Stimulated activated naive CD4-positive, alpha-beta T cell (primary cell): Measurements from ENCODE around the gene UGT2B7.
"Not testable (repeated sequence)": the region's sequence is repeated elsewhere in the genome, so short reads cannot be mapped to it uniquely, and the experiment has no call there.

ENCODE experiments used
- DNase-seq, 6 experiments: peaks; one replicate each; lab custom pipeline; 2025; lab: John Stamatoyannopoulos, UW

UGT2B7 gene

DNA sequence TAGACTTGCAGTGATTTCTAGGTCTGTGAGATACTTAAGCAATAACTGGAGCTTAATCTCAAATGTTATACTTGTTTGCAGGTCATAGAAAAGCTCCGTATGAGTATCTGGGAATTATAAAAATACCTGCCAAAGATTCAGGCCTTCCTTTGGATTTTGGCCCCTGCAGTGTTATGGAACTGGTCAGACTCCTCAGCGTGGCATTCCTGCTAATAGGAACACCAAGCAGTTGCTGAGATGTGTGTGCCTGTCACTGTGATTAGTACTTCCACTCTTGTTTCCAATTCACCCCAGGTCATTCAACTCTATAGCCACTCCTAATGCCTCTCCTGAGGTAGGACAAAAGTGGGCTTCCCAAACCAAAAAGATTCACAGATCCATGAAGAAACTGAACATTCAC lies 7.8 kb upstream of the UGT2B7 start:
- no peak for DNase-seq

DNA sequence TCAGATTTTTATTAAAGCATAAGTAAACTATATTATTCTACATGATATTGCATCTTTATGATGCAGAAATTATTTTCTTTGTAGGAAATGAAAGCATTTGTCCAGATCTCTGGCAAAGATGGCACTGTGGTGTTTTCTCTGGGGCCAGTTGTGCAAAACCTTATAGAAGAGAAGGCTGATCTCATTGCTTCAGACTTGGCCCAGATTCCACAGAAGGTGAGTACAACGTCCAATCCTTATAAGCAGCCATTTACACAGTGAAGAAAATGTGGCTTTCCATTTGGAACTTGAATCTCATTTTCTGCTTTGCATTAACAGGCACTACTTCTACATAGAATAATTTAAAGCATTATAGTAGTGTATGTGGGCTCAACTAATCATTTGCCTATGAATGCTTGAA lies 6.9 kb upstream of the UGT2B7 start:
- no peak for DNase-seq

DNA sequence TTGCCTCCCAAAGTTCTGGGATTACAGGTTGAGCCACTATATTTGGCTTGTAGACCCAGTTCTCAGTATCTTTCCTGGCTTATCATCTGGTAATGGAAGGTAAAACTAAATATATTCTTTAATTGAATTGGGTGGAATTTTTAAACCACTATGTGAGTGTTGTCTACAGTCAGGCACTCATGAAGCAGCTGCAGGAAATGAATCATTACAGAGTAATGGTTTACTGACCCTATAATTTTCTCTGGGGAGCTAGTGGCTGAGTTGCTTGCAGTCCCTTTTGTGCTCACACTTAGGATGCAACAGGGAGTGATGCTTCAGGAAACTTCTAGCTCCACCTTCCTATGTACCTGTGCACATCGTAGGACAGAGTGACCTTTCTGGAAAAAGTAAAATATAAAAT lies 4.1 kb upstream of the UGT2B7 start:
- DNase-seq: no peak

DNA sequence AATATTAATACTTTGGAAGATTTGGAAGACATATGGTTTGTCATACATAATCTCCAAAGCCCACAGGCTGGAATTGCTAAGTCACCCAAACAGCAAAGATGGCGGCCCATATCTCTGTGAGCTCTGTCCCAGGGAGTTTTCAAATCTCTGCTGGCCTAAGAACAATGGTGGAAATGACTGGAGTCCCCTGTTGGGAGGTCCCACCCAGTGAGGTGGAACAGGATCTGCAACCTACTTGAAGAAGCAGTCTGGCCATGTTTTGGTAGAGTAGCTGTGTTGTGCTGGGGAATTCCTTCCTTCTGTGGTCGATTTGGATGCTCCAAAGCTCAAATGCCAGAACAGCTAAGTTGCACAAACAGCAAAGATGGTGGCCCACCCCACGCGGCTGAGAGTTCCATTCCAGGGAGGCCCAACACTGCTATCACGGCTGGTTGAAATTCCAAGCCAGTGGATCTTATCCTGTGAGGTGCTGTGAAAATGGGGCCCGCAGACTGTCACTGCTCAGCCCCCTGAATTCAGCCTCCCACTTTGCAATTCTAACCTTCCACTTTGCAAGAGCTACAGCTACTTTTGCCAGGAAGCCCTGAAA lies 3.2 kb upstream of the UGT2B7 start:
- DNase-seq: no peak

DNA sequence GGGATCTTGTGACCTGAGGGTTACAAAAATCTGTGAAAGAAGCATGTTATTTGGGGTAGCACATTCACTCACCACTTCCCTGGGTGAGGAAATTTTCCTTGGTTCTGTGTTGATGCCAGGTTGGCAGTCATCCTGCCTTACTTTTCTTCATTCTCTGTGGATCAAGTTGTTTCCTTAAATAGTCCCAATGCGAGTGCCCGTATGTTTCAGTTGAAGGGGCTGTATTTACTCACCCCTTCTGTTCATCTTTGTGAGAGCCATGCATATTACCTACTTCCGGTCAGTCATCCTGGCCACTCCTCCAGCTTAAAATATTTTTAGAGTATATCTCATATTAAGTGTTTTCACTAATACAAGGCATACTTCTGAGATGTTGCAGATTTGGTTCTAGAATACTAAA lies 2.6 kb upstream of the UGT2B7 start:
- no peak for DNase-seq

DNA sequence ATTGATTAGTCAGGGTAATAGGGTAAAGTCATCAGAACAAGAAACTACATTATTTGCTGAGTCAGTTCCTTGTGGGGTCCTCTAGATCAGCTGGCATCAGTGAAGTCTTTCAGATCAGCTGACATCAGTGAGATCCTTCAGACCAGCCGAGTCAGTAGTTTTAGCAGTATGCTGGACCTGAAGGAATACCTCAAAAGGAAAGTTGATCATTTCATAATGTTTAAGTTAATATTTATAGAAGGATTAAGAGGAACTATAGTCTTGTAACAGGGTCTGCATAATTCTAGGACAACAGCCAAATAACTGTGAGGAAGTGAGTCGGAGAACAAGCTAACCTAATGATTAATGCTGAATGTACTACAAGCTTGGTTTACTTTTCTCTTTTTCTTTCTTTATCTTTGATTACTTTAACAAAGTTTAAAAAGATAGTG lies 958 bp upstream of the UGT2B7 start:
- no peak for DNase-seq

DNA sequence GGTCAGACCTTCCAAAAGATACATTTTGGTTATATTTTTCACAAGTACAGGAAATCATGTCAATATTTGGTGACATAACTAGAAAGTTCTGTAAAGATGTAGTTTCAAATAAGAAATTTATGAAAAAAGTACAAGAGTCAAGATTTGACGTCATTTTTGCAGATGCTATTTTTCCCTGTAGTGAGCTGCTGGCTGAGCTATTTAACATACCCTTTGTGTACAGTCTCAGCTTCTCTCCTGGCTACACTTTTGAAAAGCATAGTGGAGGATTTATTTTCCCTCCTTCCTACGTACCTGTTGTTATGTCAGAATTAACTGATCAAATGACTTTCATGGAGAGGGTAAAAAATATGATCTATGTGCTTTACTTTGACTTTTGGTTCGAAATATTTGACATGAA lies 536 bp downstream of the UGT2B7 start:
- DNase-seq: no peak

DNA sequence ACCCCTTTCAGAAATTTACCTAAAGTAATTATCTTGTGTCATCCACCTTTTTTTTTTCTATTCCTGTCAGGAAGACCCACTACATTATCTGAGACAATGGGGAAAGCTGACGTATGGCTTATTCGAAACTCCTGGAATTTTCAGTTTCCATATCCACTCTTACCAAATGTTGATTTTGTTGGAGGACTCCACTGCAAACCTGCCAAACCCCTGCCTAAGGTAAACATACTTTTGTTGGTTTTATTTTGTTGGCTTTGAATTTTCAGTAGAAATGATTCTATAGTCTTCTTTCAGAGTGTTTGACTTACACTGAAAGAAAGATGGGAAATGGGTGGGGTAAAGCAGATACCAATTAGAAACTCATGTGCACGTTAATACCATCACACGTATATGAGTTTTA lies 2.2 kb downstream of the UGT2B7 start:
- DNase-seq: no peak

DNA sequence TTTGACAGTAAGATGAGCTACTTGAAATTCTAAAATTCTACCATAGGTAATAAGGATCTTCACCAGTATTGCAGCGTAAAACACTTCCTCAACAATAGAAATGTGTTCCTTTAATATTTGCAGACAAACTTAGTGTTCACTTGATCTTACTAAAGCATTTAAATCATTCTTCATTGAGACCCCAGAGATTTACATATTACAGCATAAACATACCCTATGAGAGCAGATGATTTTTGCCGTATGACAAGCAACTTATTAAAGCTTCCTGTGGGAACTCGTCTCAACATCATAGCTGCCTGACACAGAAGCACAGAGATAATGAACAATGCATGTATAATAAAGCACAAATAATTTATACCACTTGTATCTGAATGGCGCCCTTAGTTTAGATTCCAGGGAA lies 3.6 kb downstream of the UGT2B7 start:
- no peak for DNase-seq

DNA sequence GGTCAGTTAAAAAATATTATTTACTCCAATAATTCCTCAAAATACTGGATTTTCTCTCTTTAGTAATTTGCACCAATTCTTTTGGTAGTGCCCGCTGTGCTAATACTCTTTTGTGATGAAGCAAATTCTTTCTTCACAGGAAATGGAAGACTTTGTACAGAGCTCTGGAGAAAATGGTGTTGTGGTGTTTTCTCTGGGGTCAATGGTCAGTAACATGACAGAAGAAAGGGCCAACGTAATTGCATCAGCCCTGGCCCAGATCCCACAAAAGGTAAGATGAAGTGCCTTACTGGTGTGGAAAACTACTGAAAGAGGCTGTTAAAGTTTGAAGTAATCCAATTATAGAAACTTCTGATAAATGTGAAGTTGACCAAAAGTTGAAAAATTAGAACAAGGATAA lies 6.4 kb downstream of the UGT2B7 start:
- DNase-seq: not testable (repeated sequence)

DNA sequence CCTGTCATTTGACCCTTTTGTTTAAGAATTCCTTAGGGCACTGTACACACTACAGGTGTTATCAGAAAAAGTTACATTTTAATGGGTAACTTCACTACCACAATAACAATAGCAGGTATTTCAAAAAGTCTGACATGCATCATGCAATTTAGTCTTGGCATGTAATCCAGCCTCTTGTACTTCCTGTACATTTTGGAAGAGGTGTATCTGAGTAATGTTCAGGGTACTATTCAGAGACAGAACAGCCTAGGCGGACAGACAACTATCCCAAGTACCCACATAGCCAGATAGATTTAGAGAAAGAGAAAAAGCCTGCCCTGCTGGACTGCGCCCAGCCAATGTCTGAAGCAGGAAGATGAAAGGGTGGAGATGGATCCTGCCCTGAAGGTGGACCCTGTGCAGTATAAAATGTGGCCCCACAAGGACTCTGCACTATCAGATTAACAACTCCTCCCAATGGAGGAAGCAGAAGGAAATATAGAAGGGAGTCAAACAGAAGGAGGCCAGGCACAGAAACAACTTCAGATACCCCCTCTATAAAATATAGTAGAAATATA lies 8.5 kb downstream of the UGT2B7 start:
- DNase-seq: no peak

DNA sequence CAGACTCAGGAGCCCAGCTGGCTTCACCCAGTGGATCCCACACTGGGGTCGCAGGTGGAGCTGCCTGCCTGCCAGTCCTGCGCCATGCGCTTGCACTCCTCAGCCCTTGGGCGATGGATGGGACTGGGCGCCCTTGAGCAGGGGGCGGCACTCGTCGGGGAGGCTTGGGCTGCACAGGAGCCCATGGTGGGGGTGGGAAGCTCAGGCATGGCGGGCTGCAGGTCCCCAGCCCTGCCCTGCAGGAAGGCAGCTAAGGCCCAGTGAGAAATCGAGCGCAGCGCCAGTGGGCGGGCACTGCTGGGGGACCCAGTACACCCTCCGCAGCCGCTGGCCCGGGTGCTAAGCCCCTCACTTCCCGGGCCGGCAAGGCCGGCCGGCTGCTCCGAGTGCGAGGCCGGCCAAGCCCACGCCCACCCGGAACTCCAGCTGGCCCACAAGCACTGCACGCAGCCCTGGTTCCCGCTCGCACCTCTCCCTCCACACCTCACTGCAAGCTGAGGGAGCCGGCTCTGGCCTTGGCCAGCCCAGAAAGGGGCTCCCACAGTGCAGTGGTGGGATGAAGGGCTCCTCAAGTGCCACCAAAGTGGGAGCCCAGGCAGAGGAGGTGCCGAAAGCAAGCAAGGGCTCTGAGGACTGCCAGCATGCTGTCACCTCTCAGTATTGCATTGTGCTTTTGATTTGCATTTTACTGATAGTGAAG lies 19.0 kb downstream of the UGT2B7 start:
- DNase-seq: not testable (repeated sequence)

DNA sequence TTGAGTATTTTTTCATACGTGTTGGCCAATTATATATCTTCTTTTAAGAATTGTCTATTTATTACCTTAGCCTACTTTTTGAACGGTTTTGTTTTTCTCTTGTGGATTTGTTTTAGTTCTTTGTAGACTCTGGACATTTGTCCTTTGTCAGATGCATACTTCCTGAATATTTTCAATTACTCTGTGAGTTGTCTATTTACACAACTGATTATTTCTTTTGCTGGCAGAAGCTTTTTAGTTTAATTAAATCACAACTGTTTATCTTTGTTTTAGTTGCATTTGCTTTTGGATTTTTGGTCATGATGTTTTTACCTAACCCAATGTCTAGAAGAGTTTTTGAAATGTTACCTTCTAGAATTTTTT lies 19.6 kb downstream of the UGT2B7 start:
- DNase-seq: no peak

DNA sequence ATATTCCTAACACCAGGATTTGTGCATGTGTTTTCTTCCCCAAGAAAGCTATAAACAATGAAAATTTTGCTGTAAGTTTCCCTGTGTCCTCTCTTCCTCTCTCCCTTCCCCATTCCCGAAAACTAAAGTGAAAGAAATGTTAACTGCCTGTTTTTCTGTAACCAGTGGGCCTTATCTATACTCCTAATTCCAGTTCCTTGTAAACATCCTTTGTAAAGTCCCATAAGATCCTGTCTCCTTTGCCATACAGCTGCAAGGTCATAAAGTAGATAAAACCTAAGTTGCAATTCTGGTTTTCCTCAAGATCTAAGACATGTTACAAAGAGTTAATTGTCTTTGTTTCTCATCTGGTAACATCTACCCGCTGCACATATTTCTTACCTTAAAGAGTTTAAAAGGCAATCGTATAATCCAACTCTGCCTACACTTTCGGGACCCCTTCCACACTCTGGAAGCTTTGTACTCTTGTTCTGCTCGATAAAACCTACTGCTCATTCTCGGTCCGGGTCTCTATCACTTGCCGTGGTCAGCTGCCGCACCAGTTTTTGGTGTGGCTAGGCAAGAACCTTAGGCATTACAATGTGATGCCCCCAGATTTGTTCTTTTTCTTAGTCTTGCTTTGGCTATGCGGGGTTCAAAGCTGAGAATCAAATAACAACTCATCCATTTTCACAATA lies 20.5 kb downstream of the UGT2B7 start:
- DNase-seq: no peak

DNA sequence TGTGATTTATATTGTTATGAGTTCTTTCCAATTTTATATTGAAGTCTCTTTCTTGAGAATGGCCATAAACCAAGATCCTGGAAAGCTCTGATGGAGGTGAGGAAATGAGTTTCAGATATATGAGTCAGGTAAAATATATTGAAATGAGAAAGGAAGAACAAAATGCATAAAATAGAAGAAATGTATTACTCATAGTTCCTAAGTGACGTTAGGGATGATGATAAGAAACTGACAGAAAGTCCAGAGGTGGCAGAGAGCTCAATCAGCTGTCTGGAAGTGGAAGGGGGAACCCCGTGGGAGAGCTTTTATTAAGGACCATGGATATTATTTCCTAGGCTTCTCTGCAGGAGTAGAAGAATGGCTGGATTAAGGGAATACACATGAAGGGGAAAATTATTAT lies 24.6 kb downstream of the UGT2B7 start:
- no peak for DNase-seq

DNA sequence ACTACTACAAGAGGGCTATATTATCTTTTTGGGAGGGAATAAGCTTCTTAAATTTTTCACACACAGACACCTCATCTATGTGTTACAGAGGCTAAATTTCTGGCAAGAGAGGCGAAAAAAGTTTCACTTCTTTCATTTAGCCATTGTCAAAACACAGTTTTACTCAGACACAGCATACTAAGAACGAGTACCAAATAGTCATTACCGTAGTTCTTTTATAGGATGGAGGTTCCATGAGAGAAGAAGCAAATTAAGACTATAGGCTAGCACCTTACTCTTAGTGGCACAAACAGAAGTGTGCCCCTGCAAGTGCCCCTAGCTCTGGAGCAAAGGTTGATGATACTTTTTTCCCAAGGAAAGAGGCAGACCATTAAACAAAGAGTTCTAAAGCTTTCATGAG lies 26.2 kb downstream of the UGT2B7 start:
- no peak for DNase-seq

DNA sequence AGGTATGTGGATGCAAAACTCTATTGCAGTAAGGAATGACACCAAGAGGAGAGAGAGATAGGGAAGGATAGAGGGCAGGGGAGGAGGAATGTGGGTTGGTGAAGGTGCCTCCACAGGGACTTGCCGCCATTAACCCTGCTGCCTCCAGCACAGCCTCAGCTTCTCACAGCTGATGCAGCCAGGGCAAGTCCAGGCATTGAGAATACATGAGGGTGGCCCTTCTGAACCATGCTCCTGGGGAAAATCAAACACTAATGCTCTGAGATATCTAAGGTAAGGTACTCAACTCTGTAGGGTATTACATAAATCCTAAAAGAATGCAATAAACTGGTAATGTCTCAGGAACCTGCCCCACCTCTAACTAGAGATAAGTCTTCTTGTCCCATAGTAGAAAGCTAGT lies 28.7 kb downstream of the UGT2B7 start:
- DNase-seq: no peak

DNA sequence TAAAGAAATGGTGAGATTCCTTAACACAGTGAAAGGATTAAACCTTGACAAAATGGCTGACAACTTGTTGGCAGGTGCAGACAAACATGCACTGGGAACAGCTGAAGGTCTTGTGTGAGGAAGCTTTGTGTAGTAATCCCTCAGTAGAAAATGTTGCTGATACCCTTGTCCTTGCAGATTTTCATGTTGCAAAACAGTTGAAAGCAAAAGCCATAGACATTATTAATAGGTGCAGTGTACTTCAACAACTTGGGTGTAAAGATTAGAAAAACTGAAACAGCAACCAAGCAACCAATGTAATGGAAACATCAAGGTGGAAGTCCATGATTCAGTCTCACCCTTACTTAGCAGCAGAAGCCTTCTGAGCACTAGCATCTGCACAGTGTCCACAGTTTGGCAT lies 29.8 kb downstream of the UGT2B7 start:
- DNase-seq: no peak

DNA sequence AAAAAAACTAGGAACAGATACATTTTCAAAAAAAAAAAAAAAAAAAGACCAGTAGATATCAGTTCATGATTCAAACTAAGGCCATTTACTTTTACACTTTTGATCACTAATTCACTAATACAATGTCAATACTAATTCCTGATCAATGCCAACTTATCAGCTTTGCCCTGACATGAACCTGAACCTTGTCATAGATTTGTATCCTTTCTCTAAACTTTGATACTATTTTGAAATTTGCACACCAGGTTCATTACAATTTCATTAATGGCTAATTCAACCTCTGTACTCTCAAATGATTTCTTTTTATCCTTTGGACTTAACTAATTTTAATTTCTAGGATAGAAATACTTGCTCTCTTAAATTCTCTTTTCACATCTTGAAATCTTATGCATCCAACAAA lies 37.7 kb downstream of the UGT2B7 start:
- DNase-seq: no peak

DNA sequence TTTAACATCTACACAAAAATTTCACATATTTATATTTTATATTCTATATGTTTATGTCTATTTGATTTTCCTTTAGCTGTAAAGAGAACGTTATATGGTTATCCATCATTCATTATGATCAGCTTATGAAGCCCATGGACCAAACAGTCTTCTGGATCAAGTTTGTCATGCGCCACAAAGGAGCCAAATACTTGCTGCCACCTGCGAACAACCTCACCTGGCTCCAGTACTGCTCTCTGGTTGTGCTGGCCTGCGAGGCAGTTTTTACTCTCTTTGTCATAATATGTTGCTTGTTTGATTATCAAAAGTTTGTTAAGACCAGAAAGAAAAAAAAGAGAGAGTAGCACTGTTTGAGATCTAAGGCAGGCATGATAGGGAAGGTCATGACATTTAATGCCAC lies 38.2 kb downstream of the UGT2B7 start:
- DNase-seq: no peak

DNA sequence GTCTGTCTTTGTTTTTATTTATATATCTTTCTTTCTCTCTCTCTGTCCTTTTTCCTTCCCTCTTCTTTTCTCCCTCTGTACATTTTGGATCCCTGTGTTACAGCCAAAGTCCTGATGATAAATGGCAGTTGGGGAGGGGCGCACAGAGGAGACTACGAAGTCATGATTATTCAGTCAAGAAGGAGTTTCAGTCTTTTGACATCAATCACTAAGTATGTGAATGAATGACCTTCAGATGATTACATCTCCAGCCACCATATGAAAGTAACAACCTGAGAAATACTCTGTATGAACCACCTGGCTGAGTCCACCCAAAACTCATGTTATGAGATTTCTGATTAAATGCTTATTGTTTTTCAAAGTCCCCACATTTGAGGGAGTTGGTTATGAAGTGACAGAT lies 45.0 kb downstream of the UGT2B7 start:
- no peak for DNase-seq

DNA sequence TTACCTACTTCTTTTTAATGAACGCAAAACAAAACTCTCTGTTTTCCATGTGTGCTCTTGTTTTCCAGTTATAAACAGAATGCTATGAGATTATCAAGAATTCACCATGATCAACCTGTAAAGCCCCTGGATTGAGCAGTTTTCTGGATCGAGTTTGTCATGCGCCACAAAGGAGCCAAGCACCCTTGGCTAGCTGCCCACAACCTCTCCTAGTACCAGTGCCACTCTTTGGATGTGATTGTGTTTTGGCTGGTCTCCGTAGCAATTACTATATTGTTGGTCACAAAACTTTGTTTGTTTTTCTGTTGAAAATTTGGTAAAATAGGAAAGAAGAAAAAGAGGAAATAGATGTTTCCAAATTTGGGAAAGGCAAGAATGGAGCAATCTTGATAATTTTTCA lies 51.1 kb downstream of the UGT2B7 start:
- DNase-seq: no peak

DNA sequence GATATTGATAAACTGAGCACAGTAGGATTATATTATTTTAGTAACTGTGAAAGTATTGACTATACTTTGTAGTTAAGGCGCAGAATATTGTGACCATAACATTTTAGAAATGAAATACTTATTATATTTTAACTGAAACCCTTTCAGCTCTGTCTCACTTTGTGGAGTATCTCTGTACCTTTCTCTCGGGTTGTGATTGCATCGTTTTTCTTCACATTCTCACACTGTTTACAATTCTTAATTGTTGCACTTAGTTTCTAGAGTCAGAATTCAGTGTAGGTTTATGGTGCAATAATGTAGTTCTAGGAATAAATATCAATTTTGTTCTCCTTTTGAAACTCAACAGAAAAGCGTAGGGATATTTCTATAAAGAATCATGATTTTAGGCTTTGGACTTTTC lies 57.7 kb downstream of the UGT2B7 start:
- no peak for DNase-seq
